HFF-Myc (cell line): Measurements from ENCODE around the gene TRIM28.
A peak's percentile ranks its signal among the peaks of the same experiment; 100 is the strongest.
"Not testable (repeated sequence)": the region's sequence is repeated elsewhere in the genome, so short reads cannot be mapped to it uniquely, and the experiment has no call there.

Experiments used
- DNase-seq: peaks from one replicate; pipeline ENCODE4 v3.0.0-alpha.2; 2011; ENCODE audit warnings: low read depth; ENCODE audit errors: extremely low read depth
- H3K4me3 ChIP-seq: replicated peaks from 2 replicates; pipeline ENCODE4 v1.5.1; 2011; ENCODE audit warnings: low read depth, mild to moderate bottlenecking, control low read depth, low read length
- TF ChIP-seq, protein P1 (sequence below): IDR thresholded peaks from 2 replicates; pipeline ENCODE4 v1.5.1; 2012; ENCODE audit warnings: mild to moderate bottlenecking, low read depth, low read length, control low read depth; ENCODE audit errors: missing control alignments

The TRIM28 gene

DNA sequence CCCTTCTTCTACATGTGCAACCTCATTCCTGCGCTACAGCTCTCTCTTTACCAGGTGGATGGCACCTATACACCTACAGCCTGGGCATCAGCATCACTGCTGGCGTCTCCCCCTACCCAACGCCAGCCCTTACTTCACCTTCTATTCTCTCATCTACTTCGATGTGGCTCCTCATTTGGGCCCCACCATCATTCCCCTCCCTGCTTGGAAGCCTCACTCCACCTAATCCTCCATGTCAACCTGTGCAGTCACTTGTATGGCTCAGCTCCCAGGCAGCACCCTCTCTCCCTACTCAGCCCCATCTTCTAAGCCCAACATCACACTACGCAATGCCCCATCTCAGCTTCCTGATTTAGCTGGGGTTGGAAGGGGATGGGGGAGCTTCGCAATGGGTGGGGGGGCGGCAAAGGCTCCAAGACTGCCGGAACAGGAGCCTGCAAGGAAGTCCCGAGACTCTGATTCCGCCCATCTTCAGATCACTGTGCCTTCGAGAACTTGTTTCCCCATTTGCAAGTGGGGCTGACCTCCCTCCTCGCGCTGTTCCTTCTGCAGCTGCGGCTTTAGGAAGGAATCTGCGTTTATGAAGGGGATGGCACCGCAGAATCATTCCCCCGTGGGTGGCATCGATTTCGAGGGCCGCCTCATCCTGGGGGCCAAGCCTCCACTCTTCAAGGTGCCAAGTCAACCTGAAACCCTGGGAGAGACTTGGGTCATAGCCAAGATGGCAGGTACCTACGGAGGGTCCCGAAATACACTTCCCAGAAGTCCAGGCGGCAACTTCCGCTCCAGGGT is 28.4 kb downstream of the TRIM28 start:
- TF ChIP-seq, protein P1, sequence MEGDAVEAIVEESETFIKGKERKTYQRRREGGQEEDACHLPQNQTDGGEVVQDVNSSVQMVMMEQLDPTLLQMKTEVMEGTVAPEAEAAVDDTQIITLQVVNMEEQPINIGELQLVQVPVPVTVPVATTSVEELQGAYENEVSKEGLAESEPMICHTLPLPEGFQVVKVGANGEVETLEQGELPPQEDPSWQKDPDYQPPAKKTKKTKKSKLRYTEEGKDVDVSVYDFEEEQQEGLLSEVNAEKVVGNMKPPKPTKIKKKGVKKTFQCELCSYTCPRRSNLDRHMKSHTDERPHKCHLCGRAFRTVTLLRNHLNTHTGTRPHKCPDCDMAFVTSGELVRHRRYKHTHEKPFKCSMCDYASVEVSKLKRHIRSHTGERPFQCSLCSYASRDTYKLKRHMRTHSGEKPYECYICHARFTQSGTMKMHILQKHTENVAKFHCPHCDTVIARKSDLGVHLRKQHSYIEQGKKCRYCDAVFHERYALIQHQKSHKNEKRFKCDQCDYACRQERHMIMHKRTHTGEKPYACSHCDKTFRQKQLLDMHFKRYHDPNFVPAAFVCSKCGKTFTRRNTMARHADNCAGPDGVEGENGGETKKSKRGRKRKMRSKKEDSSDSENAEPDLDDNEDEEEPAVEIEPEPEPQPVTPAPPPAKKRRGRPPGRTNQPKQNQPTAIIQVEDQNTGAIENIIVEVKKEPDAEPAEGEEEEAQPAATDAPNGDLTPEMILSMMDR: no peak
- H3K4me3 ChIP-seq: peak overlapping the region; percentile 66
- DNase-seq: no peak

DNA sequence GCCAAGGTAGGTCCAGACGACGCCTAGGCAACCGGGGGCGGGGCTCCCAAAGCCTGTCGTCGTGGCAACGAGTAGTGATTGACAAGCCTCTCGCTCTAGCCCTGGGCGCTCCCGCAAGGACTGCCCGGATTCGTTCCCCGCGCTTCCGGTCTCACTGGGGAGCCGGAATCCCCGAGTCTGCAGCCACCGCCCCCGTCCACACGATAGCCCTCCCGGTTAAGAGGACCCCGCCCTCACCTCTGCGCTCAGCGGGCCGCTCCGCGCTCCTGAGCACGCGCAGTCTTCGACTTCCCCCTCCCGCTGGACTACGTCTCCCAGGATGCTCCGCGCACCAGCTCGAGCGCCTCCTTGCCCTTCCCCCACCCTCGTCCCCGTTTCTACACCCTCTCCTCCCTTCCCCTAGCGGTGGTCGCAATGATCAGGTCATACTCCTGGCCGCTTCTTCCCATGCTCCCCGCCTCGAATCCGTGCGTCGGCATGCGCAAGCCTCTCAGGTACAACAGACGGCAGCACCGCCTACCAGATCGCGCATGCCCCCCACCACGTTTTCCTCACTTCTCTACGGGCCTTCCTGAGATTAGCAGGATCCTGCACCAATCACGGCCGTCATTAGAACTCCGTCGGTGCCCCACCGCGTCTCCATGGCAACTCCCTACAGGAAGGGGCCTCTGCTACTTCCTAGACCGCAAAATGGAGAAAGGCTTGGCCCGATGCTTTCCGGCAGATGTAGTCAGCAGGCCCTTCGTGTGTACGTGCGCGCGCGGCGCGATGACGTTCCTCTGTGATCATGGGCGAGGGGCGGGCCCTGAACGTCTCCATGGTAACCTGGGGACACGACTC is 29.2 kb downstream of the TRIM28 start, which contains the start of gene MZF1:
MZF1 (minus strand) TSS at position 518 of the 840 bp plus-strand sequence. CDS start 1,946 bp downstream, outside the sequence.
- DNase-seq: peak; percentile 100
- H3K4me3 ChIP-seq: peak within 1 kb of the TSS; percentile 66

DNA sequence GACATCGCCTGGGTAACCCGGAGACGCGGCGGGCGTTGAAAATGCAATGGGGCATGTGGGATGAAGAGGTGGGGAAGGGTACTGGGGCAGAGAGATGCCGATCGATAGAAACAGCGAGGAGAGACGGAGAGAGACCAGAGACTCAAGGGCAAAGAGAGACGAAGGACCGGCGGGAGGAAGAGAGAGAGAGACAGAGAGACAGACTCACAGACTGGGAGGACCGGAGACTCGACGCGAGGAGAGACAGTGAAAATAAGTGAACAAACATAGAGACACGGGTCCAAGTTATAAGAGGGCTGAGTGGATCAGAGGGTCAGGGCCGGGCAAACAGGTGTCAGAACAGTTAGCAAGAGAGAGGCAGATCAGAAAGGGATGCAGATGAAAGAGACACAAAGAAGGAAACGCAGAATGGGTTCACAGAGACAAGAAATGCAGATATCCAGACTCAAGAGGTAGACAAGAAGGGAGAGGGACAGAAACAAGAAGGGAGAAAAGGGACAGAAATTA is 29.8 kb downstream of the TRIM28 start:
- DNase-seq: no peak
- peak overlapping the region; percentile 66 for H3K4me3 ChIP-seq
- TF ChIP-seq, protein P1: no peak

More for the DNA sequence above, 29.2 kb downstream of the TRIM28 start, which contains the start of gene MZF1:
- TF ChIP-seq, protein P1: no peak

DNA sequence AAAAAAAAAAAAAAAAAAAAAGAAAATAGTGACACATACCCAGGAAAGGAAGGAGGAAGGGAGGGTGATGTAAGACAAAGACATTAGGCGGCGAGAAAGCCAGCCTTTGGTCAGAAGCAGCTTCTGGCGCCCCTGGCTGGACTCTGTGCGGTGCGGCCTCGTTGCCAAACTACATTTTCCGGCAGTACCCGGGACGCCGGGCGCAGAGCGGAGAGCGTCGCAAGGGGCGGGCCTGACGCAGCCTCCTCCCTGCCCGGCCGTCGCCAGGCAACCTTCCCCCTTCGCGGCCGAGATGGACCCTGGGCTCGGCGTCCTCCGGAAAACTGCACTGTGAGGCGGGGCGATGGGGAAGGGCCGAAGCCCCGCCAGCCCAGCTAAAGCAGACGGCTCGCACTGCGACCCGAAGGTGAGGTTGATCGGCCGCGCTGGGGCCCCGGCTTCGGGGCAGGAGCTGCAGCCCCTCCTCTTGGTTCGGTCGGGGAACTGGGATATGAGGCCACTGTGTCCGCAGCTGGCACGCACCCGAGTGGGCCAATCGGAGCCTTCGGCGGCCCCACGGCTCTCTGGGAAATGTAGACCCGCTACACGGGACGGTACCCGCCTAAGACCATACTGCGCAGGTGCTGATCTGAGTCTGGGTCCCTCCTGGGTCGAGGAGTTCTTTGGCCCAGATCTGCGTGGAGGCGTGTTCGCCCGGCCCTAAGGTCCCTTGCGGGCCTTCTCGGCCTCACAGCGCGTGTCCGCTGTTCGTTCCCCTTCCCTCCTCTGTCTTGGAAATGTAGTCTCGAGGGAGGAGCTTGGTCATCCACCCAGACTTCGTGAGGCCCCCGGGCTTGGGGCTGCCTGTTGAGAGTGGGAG is 31.5 kb downstream of the TRIM28 start:
- peak; percentile 68 for DNase-seq
- peak overlapping the region; percentile 66 for H3K4me3 ChIP-seq
- TF ChIP-seq, protein P1: no peak

DNA sequence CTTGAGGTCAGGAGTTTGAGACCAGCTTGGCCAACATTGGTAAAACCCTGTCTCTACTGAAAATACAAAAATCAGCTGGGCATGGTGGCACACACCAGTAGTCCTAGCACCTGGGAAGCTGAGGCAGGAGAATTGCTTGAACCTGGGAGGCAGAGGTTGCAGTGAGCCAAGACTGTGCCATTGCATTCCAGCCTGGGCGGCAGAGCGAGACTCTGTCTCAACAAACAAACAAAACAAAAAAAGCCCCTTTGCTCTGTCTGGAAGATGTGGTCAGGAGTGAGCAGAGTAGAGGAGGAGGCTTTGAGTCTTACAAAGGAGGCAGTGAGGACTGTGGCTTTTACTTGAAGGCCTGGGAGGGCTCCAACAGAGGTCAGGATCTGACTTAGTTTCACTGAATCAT is 33.7 kb downstream of the TRIM28 start:
- H3K4me3 ChIP-seq, DNase-seq: not testable (repeated sequence)

DNA sequence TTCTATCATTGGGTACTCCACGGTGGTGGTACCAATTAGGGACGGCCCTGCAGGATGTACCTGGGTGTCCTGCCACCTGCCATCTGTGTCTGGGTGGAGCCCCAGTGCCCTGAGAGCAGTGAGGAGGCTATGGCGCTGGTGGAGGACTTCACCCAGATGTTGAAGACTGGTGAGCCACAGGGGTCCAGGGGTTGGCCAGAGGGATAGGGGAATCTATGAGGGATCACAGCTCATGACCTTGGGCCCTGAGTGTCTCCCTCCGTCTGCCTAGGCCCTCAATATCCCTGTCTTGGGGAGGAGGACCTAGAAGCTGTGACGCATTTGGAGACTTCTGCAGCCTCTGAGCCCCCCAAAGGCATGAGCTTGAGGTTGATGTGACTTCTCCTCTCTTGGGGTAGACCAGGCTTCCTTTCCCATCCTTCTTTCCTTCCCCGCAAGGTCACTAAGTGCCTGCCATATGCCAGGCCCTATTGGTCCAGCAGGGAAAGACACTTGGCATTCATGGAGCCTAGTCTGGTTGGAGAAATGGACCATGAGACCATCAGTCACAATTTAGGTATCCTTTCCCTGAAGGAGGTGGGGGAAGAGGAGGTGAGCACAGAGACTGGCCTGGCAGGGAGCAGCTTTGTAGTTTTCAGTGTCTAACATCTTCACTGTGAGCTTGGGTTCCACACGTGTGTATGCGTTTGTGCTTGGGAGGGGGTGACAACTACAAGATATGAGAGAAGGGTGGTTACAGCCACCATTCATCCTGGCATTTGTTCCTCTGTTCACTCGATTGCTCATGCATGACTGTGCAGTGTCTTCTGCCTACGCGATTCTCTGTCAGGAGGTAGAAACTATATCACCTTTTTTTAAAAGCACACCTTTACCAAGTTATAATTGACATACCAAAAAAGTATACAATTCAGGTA is 34.4 kb downstream of the TRIM28 start:
- H3K4me3 ChIP-seq: no peak overlapping the region
- TF ChIP-seq, protein P1: no peak
- no peak for DNase-seq
